GM12873 (cell line): Measurements from ENCODE around the gene PGAP2.

ENCODE experiments used
- TF ChIP-seq, protein P1 (sequence below): IDR thresholded peaks from 2 replicates; pipeline ENCODE4 v1.5.1; 2012; ENCODE audit warnings: low read depth, mild to moderate bottlenecking, moderate library complexity, low read length, control low read depth; ENCODE audit not compliant: insufficient read depth; ENCODE audit errors: missing control alignments

The PGAP2 gene

DNA sequence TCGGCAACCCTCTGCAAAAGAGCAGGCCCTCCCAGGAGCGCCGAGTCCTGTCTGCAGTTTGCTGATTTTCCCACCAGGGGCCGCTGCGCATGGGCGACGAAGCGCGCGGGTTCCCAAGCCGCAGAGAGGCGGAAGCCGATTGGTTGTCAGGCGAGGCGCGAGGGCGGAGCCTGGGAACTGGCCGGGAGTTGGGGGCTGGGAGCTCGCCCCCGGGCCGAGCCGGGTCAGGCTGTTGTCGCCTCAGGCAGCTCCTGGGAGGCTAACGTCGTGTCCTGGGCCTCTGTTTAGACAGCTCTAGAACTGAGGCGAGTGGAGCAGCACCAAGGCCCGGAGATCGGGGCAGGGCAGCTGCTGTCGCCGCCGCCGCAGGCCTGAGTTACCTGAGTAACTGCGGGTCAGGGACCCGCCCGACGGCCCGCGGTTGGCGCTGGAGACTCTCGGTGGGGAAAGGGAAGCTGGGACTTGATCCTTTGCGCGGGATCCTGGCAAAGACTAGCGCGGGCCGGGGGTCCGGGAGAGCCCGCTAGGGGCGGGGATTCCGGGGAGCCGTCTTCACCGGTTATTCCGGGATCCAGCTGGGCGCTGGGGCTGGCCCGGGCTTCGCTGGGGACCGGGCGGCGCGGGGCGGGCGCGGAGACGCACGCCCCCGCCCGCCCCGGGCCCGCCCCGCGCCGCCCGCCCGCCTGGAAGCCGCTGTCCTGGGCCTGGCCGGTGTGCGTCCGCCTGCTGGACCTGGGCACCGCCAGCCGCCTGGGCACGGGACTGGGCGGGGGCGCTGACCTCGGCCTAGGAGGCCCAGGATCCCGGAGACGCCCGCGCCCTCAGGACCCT lies 46.8 kb downstream of the PGAP2 start, which contains the start of gene STIM1:
Gene STIM1 (plus strand): TSS at position 688 of the 831 bp plus-strand sequence. CDS start 607 bp downstream, outside the sequence.
- TF ChIP-seq, protein P1, sequence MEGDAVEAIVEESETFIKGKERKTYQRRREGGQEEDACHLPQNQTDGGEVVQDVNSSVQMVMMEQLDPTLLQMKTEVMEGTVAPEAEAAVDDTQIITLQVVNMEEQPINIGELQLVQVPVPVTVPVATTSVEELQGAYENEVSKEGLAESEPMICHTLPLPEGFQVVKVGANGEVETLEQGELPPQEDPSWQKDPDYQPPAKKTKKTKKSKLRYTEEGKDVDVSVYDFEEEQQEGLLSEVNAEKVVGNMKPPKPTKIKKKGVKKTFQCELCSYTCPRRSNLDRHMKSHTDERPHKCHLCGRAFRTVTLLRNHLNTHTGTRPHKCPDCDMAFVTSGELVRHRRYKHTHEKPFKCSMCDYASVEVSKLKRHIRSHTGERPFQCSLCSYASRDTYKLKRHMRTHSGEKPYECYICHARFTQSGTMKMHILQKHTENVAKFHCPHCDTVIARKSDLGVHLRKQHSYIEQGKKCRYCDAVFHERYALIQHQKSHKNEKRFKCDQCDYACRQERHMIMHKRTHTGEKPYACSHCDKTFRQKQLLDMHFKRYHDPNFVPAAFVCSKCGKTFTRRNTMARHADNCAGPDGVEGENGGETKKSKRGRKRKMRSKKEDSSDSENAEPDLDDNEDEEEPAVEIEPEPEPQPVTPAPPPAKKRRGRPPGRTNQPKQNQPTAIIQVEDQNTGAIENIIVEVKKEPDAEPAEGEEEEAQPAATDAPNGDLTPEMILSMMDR = peak; percentile 86

DNA sequence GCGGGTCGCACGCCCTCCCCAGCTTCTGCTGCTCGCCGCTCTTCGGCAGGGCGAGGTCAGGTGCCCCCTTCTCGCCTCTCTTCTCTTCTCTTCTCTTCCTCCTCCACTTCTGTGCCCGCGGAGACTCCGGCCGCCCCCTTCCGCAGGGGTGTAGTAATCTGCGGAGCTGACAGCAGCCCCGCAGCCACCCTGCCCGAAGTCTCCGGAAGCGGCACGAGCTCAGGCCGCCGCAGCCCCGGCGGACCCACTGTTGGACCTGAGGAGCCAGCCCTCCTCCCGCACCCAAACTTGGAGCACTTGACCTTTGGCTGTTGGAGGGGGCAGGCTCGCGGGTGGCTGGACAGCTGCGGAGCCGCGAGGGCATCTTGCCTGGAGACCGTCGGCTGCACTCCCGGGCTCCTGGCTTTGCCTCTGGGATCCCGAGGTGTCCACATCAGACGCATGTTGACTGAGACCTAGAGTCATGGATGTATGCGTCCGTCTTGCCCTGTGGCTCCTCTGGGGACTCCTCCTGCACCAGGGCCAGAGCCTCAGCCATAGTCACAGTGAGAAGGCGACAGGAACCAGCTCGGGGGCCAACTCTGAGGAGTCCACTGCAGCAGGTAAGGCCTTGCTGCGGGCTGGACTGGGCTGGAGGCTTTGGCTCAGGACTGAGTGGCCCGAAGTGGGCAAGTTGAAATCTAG lies 47.6 kb downstream of the PGAP2 start:
- TF ChIP-seq, protein P1 = no peak

DNA sequence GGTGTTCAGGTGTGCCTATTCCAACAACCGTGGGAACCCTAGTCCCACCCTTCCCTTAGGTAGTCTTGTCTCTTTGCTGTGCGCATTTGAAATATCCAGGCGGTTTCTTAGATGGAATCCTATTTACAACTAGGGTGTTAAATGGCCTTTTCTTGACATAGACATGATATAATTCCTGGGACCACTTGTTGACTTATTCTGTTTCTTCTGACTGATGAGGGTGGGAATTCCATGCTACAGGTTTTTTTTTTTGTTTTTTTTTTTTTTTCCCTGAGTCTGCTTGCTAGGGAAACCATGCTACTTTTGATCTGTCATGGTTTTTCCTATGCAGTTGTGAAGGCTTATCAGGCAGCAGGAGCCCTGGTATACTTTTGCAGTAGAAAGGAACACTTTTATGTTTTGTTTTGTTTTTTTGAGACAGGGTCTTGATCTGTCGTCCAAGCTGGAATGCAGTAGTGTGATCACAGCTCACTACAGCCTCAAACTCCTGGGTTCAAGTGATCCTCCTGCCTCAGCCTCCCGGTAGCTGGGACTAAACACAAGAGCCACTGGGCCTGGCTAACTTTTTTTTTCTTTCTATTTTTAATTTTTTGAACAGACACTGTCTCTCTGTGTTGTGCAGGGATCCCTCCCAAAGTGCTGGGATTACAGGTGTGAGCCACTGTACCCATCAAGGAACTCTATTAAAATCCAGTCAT lies 48.6 kb downstream of the PGAP2 start:
- TF ChIP-seq, protein P1 = peak; percentile 2

DNA sequence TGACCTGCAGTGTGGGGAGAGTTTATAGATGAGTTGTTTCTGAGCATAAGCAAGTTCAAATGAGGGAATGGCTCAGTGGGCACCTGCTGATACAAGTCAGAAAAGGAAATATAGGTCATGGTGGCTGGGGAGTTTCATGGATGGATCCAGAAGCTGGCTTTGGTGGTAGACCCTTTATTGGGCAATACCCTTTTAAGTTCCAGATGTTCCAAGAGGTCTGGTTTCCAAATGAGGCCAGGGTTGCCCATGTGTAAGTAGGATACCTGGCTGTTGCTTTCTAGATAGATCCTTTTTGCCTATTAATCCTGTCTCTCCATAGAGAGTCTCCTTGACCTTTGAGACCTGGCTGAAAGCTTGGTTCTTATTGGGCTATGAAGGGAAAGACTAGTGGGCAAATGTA lies 49.3 kb downstream of the PGAP2 start:
- TF ChIP-seq, protein P1 = no peak

DNA sequence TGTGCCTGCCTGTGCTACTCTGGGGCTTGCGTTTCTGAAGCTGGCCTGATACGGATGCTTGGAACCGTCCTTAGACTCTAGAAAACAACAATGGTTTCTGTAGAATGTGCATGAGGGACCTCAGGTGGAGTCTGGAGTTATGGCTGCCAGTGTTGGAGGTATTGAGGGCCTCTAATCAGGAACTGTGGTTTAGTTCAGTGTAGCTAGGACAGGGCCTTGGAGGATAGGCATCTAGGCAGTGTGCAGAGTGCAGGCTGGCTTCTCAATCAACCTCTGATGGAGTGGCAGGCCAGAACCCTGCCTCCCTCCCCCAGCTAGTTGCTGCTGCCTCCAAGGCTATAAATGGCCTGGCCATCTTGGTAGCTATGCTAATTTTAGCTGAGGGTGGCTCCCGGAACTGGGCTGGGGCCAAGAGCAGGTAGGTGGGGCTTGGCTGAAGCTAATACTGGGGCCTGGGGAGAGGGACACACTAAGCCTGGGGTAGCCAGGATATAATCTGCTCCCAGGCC lies 51.1 kb downstream of the PGAP2 start:
- TF ChIP-seq, protein P1 = no peak

DNA sequence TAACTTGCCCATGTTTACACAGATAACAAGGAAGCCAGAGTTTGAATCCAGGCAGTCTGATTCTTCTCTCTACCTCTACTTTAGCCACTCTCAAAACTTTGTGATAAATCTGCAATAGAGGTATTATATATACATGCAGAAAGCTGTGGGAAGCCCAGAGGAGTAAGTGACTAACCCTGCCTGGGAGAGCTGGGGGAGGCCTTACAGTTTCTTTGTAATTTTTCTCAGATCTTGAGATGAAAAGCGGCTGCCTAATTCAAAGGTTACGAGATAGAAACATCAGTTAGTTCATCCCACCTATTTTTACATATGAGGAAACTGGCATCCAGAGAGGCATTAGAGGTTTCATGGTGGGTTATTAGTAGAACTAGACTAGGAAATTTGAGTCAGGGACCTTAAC lies 52.0 kb downstream of the PGAP2 start:
- TF ChIP-seq, protein P1 = no peak
